ENCODE measurements around the gene SCYGR8. TPM values are rescaled to one million over a fixed set of nuclear protein-coding genes. Genes with fewer than 3 reads are reported as not detected.
"Not testable (repeated sequence)": the region's sequence is repeated elsewhere in the genome, so short reads cannot be mapped to it uniquely, and the experiment has no call there.

The SCYGR8 gene
- total and polyA plus RNA-seq, 11 donors: not detected

DNA sequence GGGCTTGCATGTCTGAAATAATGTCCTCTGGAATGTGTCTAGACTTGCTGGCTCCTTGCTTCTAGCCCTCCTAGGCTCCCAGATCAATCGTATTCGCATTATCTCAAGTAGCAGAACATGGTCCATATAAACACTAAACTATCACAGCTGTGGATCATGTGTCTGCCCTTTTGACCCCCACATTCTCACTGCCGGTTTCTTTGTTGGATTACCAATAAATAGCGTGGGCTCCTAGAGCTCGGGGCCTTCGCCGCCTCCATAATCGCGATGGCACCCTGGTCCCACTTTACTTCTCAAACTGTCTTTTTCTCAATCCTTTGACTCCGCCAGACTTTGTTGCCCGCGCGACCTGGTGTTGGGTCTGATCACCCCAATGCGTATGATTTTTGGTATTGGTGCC is 6.3 kb upstream of the SCYGR8 start:
- Histone ChIP-seq H3K27ac (no peak overlapping the region), H3K9me3 (no peaks in the 10 kb centered on the region), H3K4me3 (no peak overlapping the region), H3K27me3 (no peaks in the 10 kb centered on the region), H3K4me1 (no peaks in the 10 kb centered on the region), H3K36me3 (no peaks in the 10 kb centered on the region)
- 72 to 80% (median 74%) methylated on average over 14 of the region's 14 CpGs for WGBS, 4 donors
- intact Hi-C loops (cut with DNase I): no loop called here
- ATAC-seq (no peak), DNase-seq (no peak)
- TF ChIP-seq, protein P1, sequence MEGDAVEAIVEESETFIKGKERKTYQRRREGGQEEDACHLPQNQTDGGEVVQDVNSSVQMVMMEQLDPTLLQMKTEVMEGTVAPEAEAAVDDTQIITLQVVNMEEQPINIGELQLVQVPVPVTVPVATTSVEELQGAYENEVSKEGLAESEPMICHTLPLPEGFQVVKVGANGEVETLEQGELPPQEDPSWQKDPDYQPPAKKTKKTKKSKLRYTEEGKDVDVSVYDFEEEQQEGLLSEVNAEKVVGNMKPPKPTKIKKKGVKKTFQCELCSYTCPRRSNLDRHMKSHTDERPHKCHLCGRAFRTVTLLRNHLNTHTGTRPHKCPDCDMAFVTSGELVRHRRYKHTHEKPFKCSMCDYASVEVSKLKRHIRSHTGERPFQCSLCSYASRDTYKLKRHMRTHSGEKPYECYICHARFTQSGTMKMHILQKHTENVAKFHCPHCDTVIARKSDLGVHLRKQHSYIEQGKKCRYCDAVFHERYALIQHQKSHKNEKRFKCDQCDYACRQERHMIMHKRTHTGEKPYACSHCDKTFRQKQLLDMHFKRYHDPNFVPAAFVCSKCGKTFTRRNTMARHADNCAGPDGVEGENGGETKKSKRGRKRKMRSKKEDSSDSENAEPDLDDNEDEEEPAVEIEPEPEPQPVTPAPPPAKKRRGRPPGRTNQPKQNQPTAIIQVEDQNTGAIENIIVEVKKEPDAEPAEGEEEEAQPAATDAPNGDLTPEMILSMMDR (IDR thresholded peaks at IDR 0.05): no peak
- no peak for TF ChIP-seq POLR2A (IDR thresholded peaks at IDR 0.05)

DNA sequence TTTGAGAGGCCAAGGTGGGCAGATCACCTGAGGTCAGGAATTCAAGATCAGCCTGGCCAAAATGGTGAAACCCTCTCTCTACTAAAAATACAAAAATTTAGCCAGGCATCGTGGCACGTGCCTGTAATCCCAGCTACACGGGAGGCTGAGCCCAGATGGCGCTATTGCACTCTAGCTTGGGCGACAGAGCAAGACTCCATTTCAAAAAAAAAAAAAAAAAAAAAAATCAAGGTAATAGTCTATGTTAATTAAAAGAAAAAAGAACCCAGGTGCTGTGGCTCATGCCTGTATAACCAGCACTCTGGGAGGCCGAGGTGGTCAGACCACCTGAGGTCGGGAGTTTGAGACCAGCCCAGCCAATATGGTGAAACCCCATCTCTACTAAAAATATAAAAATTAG is 5.0 kb upstream of the SCYGR8 start:
- WGBS, 4 donors: 61 to 70% (median 66%) methylated on average over 7 of the region's 7 CpGs
- H3K9me3 ChIP-seq; H3K27ac ChIP-seq; intact Hi-C loops (cut with DNase I); ATAC-seq; H3K4me3 ChIP-seq; H3K36me3 ChIP-seq; DNase-seq; H3K4me1 ChIP-seq; H3K27me3 ChIP-seq: not testable (repeated sequence)

DNA sequence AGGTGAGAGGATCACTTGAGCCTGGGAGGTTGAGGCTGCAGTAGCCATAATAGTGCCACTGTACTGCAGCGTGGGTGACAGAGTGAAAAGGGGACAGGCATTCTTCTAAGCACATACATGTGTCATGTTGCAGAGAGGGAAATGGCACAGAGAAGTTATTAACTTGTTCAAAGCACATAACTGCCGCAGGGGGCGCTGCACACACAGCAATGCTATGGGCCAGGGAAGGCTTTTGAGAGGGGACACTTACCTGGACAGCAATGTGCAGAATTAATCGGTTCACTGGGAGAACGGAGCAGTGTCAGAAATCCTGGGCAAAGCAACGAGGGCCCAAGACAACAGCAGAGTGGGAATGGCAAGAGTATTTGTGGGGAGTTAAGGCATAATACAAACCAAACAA is 2.4 kb downstream of the SCYGR8 start:
- no peak for DNase-seq
- no peaks in the 10 kb centered on the region for H3K4me1 ChIP-seq
- intact Hi-C loops (cut with DNase I): no loop called here
- WGBS, 4 donors: 53 to 64% (median 57%) methylated on average over 6 of the region's 6 CpGs
- TF ChIP-seq, protein P1 (IDR thresholded peaks at IDR 0.05): peak in 2 of 12 donors; percentile 9 to 13
- TF ChIP-seq POLR2A (IDR thresholded peaks at IDR 0.05): no peak
- H3K27ac ChIP-seq: no peak overlapping the region
- no peak overlapping the region for H3K4me3 ChIP-seq
- no peaks in the 10 kb centered on the region for H3K36me3 ChIP-seq
- no peak for ATAC-seq
- peaks cover 0 to 8% (median 0%) of the 10 kb centered on the region in 9 donors for H3K27me3 ChIP-seq
- H3K9me3 ChIP-seq: no peaks in the 10 kb centered on the region

DNA sequence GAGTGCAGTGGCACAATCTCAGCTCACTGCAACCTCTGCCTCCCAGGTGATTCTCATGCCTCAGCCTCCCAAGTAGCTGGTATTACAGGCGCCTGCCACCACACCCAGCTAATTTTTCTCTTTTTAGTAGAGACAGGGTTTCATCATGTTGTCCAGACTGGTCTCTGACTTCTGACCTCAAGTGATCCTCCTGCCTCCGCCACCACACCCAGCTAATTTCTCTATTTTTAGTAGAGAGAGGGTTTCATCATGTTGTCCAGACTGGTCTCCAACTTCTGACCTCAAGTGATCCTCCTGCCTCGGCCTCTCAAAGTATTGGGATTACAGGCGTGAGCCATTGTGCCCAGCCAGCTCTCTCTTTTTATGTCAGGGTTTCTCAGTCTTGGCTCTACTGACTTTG is 10.6 kb downstream of the SCYGR8 start:
- H3K4me3 ChIP-seq; ATAC-seq; H3K27ac ChIP-seq; H3K36me3 ChIP-seq; DNase-seq; H3K9me3 ChIP-seq; intact Hi-C loops (cut with DNase I); H3K27me3 ChIP-seq; H3K4me1 ChIP-seq: not testable (repeated sequence)
- 66 to 79% (median 69%) methylated on average over 4 of the region's 4 CpGs for WGBS, 4 donors

- Histone ChIP-seq H3K4me1 (no peaks in the 10 kb centered on the region), H3K9me3 (no peaks in the 10 kb centered on the region), H3K27ac (no peak overlapping the region), H3K4me3 (no peak overlapping the region), H3K36me3 (no peaks in the 10 kb centered on the region), H3K27me3 (peaks cover 0 to 10% (median 0%) of the 10 kb centered on the region in 9 donors)
- intact Hi-C loops (cut with DNase I): loop anchor here in 3 of 10 donors (5.0 to 10.0 kb wide), 4 partner anchors 97 to 625 kb away; partner anchors contain the start of gene AGFG1 (in 1 of the 3)
- TF ChIP-seq, protein P1 (IDR thresholded peaks at IDR 0.05): no peak
- no peak for TF ChIP-seq POLR2A (IDR thresholded peaks at IDR 0.05)
- WGBS, 4 donors: 62 to 71% (median 65%) methylated on average over 13 of the region's 13 CpGs
- DNase-seq (no peak), ATAC-seq (no peak)
These were observed 13.9 kb downstream of the SCYGR8 start for GRCh38 chr2:227759411-227760118.
